NCI-H526 treated with DMSO at 0.1 percent for 48 hours (cell line): ENCODE measurements around the gene PAIP1.
"Not testable (repeated sequence)": the region's sequence is repeated elsewhere in the genome, so short reads cannot be mapped to it uniquely, and the experiment has no call there.

ENCODE experiments used
- DNase-seq: peaks from one replicate; lab custom pipeline; 2025; lab: John Stamatoyannopoulos, UW

PAIP1 gene

DNA sequence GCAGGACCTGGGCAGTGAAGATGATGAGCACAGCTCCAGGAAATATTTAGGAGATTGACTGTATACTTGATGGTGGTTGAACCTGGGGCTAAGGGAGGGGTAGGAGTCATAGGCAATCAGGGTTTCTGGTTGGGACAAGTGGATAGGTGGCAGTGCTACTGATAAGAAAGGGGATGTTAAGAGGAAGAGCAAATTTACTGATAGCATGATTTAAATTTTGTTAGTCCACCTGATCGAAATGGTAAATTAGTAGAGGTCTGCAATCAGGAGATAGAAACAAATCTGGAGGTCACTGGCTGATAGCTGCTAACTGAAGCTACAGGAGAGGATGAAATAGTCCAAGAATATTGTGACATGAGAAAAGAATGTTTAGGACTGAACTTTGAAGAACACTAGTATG is 36.3 kb downstream of the PAIP1 start:
- DNase-seq = no peak

DNA sequence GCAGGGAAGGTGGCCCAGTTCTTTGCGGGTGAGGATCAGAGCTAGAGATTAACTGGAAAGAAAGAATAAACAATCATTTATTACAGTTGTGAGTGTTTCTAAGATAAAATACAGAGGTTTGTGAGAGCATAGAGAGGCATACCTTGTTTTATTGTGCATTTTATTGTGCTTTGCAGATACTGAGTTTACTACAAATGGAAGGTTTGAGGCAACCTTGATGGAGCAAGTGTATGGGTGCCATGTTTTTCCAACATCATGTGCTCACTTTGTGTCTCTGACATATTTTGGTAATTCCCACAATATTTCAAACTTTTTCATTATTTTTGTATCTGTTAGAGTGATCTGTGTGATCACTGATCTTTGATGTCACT is 41.2 kb downstream of the PAIP1 start:
- DNase-seq = no peak

- peak; percentile 97 for DNase-seq
Measured at GRCh38 chr5:43514816-43515677, 41.8 kb downstream of the PAIP1 start, which contains the start of gene C5orf34. C5orf34 (minus strand) TSS chr5:43515148; CDS start chr5:43509339, 5,809 bp downstream.

GRCh38 chr5:43514471-43514815 is 42.4 kb downstream of the PAIP1 start:
- no peak for DNase-seq

GRCh38 chr5:43514025-43514424 is 42.9 kb downstream of the PAIP1 start:
- DNase-seq = no peak

DNA sequence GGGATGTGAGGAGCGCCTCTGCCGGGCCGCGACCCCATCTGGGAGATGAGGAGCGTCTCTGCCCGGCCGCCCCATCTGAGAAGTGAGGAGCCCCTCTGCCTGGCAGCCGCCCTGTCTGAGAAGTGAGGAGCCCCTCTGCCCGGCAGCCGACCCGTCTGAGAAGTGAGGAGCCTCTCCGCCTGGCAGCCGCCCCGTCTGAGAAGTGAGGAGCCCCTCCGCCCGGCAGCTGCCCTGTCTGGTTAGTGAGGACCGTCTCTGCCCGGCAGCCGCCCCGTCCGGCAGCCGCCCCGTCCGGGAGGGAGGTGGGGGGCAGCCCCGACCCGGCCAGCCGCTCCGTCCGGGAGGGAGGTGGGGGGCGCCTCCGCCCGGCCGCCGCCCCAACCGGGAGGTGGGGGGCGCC is 45.8 kb downstream of the PAIP1 start:
- not testable (repeated sequence) for DNase-seq

DNA sequence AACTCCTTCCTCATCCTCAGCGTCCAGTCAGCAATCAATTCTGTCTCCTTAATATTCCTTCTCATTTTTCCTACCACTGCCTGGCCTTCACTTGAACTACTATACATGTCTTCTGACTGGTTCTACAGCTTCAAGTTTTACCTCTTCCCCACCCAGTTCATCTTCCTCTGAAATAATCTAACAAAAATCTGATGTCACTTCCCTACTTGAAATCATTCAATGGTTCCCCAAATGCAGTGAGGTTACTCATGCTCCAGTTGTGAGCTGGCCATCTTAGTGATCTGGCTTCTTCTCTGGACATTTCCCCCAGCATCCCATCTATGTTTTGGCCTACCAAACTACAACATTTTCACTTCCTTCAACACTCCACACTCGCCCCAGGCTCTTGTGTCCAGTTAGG is 58.3 kb downstream of the PAIP1 start:
- no peak for DNase-seq

GRCh38 chr5:43497311-43498104 is 59.4 kb downstream of the PAIP1 start:
- DNase-seq = no peak

DNA sequence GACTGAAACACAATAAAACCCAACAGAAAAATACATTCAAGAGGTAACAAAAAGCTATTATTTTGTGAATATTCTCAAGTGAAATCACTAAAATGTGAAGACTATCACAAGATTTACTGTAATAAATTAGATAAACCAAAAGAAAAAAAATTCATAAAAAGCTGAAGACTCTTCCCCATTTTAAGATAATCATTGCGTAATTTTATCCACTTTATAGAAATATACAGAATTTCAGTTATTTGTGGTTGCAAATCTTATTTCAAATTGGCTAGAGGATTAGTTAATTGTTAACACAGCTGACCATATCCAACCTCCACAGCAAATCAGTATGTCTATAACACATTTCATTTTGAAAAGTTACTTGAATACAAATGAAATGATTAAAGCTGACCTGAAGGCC is 65.6 kb downstream of the PAIP1 start:
- no peak for DNase-seq

DNA sequence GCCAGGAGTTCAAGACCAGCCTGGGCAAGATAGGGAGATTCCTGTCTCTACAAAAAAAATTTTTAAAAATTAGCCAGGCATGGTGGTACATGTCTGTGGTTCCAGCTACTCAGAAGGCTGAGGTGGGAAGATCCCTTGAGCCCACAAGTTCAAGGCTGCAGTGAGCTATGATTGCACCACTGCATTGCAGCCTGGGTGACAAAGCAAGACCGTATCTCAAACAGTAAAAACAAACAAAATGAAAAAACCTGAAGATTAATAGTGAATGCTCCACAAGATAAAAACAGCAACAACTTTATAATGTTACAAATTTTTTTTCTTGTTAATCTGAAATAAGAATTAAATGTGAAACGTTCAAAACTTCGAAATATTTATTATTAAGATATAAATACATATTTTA is 70.5 kb downstream of the PAIP1 start:
- no peak for DNase-seq

GRCh38 chr5:43485406-43485805 is 71.5 kb downstream of the PAIP1 start:
- DNase-seq = no peak

DNA sequence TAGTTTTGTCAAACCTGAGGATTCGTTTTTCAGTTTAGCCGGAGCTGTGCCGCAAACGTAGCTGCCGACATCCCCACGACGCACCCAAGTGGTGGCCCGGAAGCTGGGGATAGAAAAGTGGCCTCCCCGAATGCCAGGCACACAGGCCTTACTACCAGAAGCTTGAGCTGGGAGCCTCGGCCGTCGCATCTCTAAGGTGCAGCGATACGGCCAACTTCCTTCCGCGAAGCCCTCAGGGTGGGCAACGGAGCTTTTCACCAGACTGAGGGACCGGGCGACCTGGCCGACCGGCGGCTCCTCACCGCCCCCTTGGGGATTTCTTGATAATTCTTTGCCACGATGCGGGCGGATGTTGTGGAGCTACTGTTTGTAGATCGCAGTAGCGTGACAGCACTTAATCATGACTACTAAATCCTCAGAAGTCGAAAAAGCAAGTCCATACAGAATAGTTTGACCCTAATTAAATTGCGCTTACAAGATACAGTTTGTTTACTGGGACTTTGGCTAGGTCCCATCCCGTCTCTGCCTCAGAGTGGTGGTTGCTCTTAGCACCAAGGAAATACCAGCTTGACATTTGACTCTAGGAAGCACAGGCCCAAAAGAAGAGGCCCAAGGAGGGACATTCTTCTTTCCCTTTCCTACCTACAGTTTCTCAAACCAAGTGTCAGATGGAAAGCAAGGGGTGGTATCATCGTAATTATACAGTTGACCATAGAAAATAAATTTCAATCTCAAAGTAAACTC is 72.6 kb downstream of the PAIP1 start:
- DNase-seq = peak; percentile 86

DNA sequence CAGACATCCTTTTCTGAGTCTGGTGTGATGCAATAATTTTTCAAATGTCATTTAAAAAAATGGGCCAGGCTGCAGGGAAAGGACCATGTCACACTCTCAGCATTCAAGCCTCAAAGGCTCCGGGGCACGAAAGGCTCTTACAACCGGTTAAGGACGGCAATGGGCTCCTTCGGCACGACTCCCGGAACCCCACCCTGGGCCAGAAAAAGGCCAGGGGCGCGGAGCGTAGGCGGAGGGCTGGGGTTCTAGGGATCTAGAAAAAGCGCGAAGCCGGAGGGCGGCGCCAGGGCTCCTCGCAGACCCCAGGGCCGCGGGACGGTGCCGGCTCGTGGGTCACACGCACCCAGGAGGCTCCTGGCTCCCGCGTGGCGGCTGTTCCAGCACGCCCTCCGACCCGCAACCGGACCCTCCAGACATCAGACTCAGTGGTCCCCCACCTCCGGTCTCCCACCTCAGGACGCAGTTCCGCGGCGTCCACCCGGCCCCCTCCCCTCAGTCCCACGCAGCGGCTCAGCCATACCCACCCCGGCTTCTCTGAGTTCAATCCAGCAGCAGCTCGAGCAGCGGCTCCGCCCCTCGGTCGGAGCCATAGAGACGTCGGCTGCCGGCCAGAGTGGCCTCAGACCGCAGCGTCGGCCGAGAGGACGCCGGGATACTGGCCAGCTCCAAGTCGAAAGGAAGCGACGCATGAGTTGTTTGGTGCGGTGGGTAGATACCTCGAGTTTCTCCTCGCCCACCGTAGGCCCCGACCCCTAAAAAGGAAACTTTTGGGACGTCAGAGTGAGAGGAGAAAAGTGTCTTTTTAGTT is 73.4 kb downstream of the PAIP1 start, which contains the start of gene TMEM267:
Gene TMEM267 (minus strand): TSS at position 568 of the 808 bp plus-strand sequence. CDS start 29,896 bp downstream, outside the sequence.
- peak; percentile 95 for DNase-seq

DNA sequence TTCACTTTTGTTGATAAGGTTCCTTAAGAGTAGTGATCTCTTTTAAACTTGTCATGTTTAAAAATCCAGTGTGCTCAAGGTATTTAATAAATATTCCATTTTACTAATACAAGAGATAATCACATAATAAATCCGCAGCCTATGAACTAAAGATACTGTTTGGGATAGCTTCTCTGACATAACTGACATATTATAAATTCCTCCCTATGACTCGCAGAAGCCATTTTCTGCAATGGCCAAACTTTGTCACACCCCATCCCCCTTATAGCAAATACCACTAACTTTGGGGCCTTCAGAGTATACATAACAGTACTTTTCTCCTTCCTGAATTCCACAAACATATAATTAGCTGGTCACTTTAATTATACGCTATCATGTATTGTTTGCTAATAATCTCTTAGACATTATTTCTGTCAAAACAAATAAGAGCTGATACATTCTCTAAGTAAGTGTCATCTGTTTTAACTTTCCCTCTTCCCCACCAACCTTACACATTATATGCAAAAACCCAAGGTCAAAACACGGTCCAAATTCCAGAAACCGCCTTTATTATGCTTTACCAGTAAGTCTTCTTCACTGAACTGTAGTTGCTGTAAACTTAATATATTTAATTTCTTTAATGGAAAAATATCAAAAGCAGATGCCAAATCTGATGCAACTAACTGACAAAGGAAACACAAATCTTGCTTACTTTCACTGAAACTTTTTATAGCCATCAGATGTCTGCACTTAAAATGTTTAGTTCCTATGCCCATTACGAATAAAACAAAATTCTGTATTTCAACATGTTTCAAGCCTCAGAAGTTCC is 74.2 kb downstream of the PAIP1 start:
- no peak for DNase-seq
